Activated CD8-positive, alpha-beta T cell treated with anti-CD3 and anti-CD28 coated beads, Interleukin-2, amount 10 ng/mL, durations not matched to agents 7 days and 5 days (primary cell): ENCODE results near the gene TAS1R3. TPM values are rescaled to one million over a fixed set of nuclear protein-coding genes. Genes with fewer than 3 reads are reported as not detected.
"Not testable (repeated sequence)": the region's sequence is repeated elsewhere in the genome, so short reads cannot be mapped to it uniquely, and the experiment has no call there.

Experiments used
- ATAC-seq: fragments of 150-1000 bp; cut with Tn5 transposase; one replicate; pipeline ENCODE4 v1.10.0; 2021; ENCODE audit warnings: moderate library complexity
- CTCF ChIA-PET: fragments of 350-600 bp; sonication (Branson Sonifier 250); formaldehyde crosslinking; loops from one replicate; lab custom pipeline; 2021; ENCODE audit warnings: antibody characterized with exemption; lab: Charles Lee
- POLR2A ChIA-PET: fragments of 350-600 bp; sonication (Branson Sonifier 250); formaldehyde crosslinking; loops from one replicate; lab custom pipeline; 2021; ENCODE audit warnings: antibody characterized with exemption; lab: Charles Lee
- DNase-seq: peaks from one replicate; pipeline ENCODE4 v3.0.0-alpha.2; 2020
- H3K27ac Mint-ChIP-seq: one replicate; pipeline ENCODE4 v1.8.0; 2021; ENCODE audit warnings: mild to moderate bottlenecking, mixed read lengths
- H3K27me3 Mint-ChIP-seq: one replicate; pipeline ENCODE4 v1.8.0; 2021; ENCODE audit warnings: low read depth, mixed read lengths
- H3K36me3 Mint-ChIP-seq: one replicate; pipeline ENCODE4 v1.8.0; 2021; ENCODE audit warnings: low read depth, mixed read lengths
- H3K4me1 Mint-ChIP-seq: one replicate; pipeline ENCODE4 v1.8.0; 2021; ENCODE audit warnings: low read depth, mixed read lengths
- H3K4me3 Mint-ChIP-seq: one replicate; pipeline ENCODE4 v1.8.0; 2021; ENCODE audit warnings: mild to moderate bottlenecking, mixed read lengths
- H3K9me3 Mint-ChIP-seq: one replicate; pipeline ENCODE4 v1.8.0; 2022; ENCODE audit warnings: mixed read lengths; ENCODE audit not compliant: insufficient read depth
- total RNA-seq, 2 experiments: library from RNA; stranded (reverse); gene quantifications; one replicate each; pipeline ENCODE4 v1.2.3, GENCODE V29; 2021

The TAS1R3 gene
- total RNA-seq, 2 experiments from 2014 or later = 0.78 to 1.2 TPM

DNA sequence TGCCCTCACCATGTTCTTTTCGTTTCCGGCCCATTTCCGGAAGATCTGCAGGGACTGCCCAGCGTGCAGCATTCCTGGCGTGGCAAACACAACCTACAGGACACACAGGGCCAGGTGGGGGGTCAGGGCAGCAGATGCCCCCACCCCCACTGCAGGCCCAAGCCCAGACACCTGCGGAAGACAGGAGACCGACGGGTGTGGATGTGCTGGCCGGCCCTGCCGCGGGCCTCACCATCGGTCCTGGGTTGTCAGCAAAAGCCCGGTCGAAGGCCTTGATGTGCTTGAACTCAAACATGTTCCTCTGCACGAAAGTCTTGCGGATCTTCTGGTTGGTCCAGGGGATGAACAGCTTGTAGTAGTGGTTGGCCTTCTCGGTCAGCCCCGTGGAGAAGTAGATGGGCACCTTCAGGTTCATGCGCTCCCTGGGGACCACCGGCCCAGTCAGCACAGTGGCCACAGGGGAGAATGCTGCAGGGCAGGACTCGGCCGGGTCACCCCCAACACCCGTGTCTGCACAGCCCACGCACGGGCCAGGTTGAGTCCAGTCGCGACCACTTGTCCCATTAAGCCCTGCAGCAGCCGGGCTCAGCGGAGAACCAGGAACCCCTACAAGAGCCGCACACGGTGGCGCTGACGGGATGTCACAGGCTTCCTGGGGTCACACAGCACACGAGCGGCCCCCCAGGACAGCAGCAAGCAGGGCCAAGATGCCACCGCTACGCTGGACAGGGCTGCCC lies 17.4 kb upstream of the TAS1R3 start:
- ATAC-seq = no peak
- no peak overlapping the region for H3K27ac Mint-ChIP-seq
- CTCF ChIA-PET = interaction anchor here (1.3 kb wide), 1 partner anchor 192 kb away, joined by 7 read pairs; no protein-coding TSS in a partner anchor
- H3K4me3 Mint-ChIP-seq = no peak overlapping the region
- no peaks in the 10 kb centered on the region for H3K27me3 Mint-ChIP-seq
- no peaks in the 10 kb centered on the region for H3K9me3 Mint-ChIP-seq
- DNase-seq = no peak
- POLR2A ChIA-PET = interaction anchor here (0.6 kb wide), 1 partner anchor 23 kb away, joined by 4 read pairs; no protein-coding TSS in a partner anchor
- H3K36me3 Mint-ChIP-seq = peaks cover 33% of the 10 kb centered on the region
- peaks cover 5% of the 10 kb centered on the region for H3K4me1 Mint-ChIP-seq

DNA sequence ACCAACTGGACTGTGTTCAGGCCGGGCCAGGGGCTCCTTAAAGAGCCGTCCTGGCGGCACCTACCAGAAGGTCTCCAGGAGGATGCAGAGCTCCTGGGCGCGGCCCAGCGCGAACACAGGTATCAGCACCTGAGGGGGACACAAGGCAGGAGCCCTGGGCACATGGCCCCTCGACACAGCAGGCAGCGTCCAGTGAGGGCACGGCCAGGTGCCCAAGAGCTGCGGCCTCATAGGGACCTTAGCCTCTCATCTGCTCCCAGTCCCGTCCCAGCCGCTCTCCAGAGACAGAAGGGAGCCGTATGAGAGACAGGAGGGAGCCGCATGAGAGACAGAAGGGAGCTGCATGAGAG lies 16.9 kb upstream of the TAS1R3 start:
- no peak overlapping the region for H3K4me3 Mint-ChIP-seq
- H3K9me3 Mint-ChIP-seq = no peaks in the 10 kb centered on the region
- ChIA-PET POLR2A (interaction anchor here (0.6 kb wide), 1 partner anchor 22 kb away, joined by 4 read pairs; no protein-coding TSS in a partner anchor), CTCF (no interaction called here)
- DNase-seq = no peak
- H3K36me3 Mint-ChIP-seq = peaks cover 35% of the 10 kb centered on the region
- H3K27ac Mint-ChIP-seq = no peak overlapping the region
- ATAC-seq = no peak
- H3K27me3 Mint-ChIP-seq = no peaks in the 10 kb centered on the region
- peaks cover 5% of the 10 kb centered on the region for H3K4me1 Mint-ChIP-seq

DNA sequence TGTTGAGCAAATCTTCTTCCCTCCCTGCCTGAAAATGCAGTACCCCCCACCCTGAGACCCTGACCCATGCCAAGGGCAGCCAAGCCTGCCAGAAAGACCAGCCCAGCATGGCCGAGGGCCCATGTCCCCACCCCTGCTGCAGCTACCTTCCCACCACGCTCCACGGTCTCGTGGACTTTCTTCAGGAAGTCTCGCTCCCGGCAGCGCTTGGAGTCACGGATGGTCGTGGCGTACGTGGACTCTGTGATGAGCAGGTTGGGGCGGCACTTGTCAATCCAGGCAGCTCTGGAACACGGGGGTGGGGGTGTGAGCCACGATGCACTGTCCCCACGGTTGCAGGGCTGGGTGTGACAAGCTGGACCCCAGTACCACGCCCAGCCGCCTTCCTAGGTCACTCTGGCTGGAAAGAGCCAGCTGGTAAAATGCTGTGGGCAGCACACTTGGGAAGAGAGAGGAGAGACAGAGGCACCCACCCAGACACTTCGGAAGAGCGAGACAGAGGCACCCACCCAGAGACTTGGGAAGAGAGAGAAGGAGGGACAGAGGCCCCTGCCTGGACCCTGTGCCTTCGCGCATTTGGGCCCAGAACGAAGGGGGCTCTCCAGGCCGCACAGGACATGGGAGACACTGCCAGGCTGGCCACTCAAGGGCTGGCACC lies 16.3 kb upstream of the TAS1R3 start:
- peaks cover 5% of the 10 kb centered on the region for H3K4me1 Mint-ChIP-seq
- no peak overlapping the region for H3K4me3 Mint-ChIP-seq
- ATAC-seq = no peak
- no peaks in the 10 kb centered on the region for H3K9me3 Mint-ChIP-seq
- peaks cover 39% of the 10 kb centered on the region for H3K36me3 Mint-ChIP-seq
- DNase-seq = no peak
- H3K27ac Mint-ChIP-seq = no peak overlapping the region
- ChIA-PET CTCF (no interaction called here), POLR2A (interaction anchor here (0.6 kb wide), 1 partner anchor 22 kb away, joined by 4 read pairs; no protein-coding TSS in a partner anchor)
- H3K27me3 Mint-ChIP-seq = no peaks in the 10 kb centered on the region

DNA sequence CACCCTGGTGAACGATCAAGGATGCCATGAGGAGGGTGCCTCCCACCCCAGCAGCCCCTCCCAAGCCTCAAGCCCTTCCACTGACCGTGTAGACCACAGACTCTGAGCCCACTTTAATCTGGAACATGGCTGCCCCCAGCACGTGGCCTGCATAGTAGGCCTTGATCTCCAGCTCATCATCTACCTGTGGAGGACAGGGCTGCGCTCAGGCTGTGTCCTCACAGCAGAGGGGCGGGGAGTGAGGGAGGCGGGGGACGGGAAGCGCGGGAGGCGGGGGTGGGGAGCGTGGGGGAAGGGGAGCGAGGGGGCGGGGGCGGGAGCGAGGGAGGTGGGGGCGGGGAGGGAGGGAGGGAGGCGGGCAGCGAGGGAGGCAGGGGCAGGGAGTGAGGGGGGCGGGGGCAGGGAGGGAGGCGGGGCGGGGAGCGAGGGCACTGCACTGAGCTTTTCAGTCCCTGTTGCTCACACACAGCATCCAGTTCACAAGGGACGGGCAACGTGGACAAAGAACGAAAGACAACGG lies 15.6 kb upstream of the TAS1R3 start:
- Mint-ChIP-seq H3K27me3 (no peaks in the 10 kb centered on the region), H3K9me3 (no peaks in the 10 kb centered on the region), H3K4me3 (no peak overlapping the region), H3K27ac (no peak overlapping the region), H3K36me3 (peaks cover 37% of the 10 kb centered on the region), H3K4me1 (peaks cover 3% of the 10 kb centered on the region)
- DNase-seq (no peak), ATAC-seq (no peak)
- CTCF ChIA-PET = no interaction called here
- POLR2A ChIA-PET = no interaction called here

DNA sequence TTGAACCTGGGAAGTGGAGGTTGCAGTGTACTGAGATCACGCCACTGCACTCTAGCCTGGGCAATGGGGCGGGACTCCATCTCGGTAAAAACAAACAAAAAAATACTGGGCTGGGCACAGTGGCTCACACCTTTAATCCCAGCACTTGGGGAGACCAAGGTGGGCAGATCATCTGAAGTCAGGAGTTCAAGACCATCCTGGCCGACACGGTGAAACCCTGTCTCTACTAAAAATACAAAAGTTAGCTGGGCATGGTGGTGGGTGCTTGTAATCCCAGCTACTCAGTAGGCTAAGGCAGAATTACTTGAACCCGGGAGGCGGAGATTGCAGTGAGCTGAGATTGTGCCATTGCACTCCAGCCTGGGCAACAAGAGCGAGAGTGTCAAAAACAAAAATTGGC lies 14.9 kb upstream of the TAS1R3 start:
- H3K4me3 Mint-ChIP-seq = not testable (repeated sequence)

DNA sequence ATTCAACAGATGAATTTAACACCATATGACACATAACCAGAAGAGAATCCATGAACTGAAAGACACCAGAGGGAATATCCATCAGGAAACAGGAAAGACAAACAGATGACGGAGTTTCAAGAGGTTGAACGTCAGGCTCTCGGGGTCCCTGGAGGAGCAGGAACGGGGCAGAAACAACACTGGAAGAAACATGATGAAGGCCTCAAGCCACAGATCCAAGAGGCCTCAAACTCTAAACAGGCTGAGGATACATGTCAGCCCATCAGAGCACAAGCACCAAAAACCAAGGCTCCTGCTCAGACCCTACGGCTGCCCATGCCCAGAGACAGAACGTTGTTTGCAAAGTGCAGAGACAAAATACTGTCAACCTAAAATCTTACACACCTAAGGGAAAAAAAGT lies 13.7 kb upstream of the TAS1R3 start:
- ChIA-PET CTCF (no interaction called here), POLR2A (no interaction called here)
- Mint-ChIP-seq H3K4me1 (peaks cover 12% of the 10 kb centered on the region), H3K4me3 (no peak overlapping the region), H3K27ac (no peak overlapping the region), H3K27me3 (no peaks in the 10 kb centered on the region), H3K36me3 (peaks cover 36% of the 10 kb centered on the region), H3K9me3 (no peaks in the 10 kb centered on the region)
- DNase-seq = no peak
- ATAC-seq = no peak

More for the DNA sequence above, 14.9 kb upstream of the TAS1R3 start:
- H3K27me3 Mint-ChIP-seq, CTCF ChIA-PET, ATAC-seq, DNase-seq, H3K4me1 Mint-ChIP-seq, H3K27ac Mint-ChIP-seq, H3K9me3 Mint-ChIP-seq: not testable (repeated sequence)
- peaks cover 33% of the 10 kb centered on the region for H3K36me3 Mint-ChIP-seq
- POLR2A ChIA-PET = interaction anchor here (0.6 kb wide), 1 partner anchor 344 kb away, joined by 3 read pairs; no protein-coding TSS in a partner anchor

DNA sequence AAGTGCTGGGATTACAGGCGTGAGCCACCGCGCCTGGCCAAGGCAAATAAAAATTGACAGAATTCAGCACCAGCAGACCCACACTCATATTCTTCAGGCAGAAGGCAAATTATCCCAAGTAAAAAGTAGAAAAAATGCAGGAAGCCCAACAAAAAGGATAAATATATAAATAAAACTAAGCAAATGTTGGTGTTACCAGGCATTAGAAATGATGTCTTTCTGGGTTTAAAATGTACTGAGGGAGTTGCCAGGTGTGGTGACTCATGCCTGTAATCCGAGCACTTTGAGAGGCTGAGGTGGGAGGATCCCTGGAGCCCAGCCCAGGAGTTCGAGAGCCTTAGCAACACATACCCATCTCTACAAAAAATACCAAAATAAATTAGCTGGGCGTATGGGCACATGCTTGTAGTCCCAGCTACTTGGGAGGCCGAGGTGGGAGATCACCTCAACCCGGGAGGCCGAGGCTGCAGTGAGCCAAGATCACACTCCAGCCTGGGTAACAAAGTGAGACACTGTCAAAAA lies 12.9 kb upstream of the TAS1R3 start:
- DNase-seq (no peak), ATAC-seq (no peak)
- Mint-ChIP-seq H3K27ac (no peak overlapping the region), H3K9me3 (no peaks in the 10 kb centered on the region), H3K27me3 (no peaks in the 10 kb centered on the region), H3K4me1 (peaks cover 18% of the 10 kb centered on the region), H3K4me3 (no peak overlapping the region), H3K36me3 (peaks cover 32% of the 10 kb centered on the region)
- POLR2A ChIA-PET = no interaction called here
- CTCF ChIA-PET = no interaction called here

DNA sequence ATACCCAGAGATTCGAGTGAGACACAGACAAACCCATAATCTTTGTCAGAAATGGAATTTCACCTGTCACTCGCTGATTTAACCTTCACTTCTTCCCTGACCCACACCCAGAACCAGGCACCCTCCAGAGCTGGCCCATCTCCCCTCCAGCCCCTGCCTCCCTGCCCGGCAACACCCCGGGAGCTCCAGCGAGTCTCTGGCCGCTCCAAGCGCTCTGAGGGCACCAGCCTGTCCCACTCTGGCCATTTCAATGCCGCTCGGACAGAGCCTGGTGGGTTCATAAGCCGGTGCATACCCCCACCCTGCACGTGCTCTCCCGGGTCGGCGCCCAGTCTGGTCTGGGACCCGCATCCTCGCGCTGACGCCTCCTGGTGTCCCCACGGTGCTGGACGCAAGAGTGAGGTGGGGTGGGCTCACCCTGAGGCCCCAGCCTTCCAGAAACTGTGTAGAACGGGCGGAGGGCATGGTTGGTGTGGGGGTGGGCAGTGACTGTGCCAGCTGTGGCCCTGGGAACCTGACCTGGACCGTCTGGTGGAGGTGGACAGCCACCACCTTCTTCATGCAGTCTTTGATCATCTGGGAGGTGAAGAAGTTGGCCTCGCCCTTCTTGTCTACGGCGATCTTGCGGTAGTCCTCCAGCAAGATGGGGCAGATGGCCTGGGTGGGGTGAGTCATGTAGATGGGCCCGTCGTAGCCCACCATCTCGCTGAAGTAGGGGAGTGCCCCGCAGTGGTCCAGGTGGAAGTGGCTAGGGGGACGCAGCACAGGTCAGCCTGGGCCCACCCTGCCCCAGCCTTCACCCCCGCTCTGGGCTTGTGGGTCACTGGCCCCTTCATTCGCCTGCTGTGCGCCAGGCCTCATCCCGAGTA lies 12.1 kb upstream of the TAS1R3 start:
- CTCF ChIA-PET = no interaction called here
- DNase-seq = no peak
- H3K27ac Mint-ChIP-seq = no peak overlapping the region
- no peaks in the 10 kb centered on the region for H3K9me3 Mint-ChIP-seq
- no peak overlapping the region for H3K4me3 Mint-ChIP-seq
- POLR2A ChIA-PET = no interaction called here
- ATAC-seq = no peak
- peaks cover 28% of the 10 kb centered on the region for H3K36me3 Mint-ChIP-seq
- H3K4me1 Mint-ChIP-seq = peaks cover 23% of the 10 kb centered on the region
- no peaks in the 10 kb centered on the region for H3K27me3 Mint-ChIP-seq

DNA sequence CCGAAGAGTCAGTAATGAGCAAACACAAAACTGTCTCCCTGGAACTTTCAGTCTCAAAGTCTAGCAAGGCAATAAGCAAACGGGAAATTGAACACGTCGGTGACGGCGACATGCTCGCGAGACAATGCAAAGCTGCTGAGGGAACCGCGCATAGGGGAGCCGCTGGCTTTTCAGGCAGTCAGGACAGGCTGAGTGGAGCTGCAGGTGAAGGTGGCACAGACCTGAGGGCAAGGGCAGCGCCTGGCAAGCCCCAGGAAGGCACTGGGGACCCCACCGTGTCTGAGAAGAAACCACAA lies 11.5 kb upstream of the TAS1R3 start:
- peaks cover 24% of the 10 kb centered on the region for H3K4me1 Mint-ChIP-seq
- H3K9me3 Mint-ChIP-seq = no peaks in the 10 kb centered on the region
- no peaks in the 10 kb centered on the region for H3K27me3 Mint-ChIP-seq
- DNase-seq (no peak), ATAC-seq (no peak)
- peaks cover 28% of the 10 kb centered on the region for H3K36me3 Mint-ChIP-seq
- ChIA-PET POLR2A (no interaction called here), CTCF (no interaction called here)
- no peak overlapping the region for H3K27ac Mint-ChIP-seq
- H3K4me3 Mint-ChIP-seq = no peak overlapping the region

DNA sequence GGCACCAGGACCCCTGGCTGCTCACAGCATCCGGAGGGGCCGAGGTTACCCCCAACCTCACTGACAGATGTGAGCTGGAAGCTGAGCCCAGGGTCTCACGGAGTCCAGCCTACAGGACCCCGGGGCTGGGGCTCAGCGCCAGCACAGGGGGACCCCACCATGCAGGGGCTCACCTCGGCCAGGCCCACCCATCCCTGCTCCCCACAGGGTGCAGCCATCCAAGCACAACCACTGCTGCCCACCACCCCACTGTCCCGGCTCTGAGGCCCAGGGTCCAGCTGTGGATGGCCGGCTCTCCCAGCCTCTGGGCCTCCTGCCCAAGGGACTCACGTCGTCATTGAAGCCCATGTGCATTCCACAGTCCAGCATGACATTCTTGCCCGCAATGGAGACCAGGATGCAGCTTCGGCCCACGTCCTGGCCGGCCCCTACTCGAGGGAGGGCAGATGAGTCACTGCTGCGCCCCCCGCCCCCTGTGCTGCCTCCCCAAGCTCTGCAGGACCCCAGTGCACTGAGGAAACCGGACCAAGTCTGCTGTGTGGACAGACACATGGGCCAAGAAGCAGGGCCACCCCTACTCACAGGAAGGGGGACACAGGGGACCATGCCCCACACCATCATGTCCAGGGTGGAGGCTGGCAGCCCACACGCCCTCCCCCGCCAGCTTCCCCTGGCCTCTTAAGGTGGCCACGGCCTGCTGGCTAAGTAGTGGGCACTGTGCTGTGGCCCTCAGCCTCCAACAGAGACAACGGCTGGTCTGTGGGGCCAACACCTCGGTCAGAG lies 10.2 kb upstream of the TAS1R3 start:
- no peaks in the 10 kb centered on the region for H3K9me3 Mint-ChIP-seq
- CTCF ChIA-PET = no interaction called here

DNA sequence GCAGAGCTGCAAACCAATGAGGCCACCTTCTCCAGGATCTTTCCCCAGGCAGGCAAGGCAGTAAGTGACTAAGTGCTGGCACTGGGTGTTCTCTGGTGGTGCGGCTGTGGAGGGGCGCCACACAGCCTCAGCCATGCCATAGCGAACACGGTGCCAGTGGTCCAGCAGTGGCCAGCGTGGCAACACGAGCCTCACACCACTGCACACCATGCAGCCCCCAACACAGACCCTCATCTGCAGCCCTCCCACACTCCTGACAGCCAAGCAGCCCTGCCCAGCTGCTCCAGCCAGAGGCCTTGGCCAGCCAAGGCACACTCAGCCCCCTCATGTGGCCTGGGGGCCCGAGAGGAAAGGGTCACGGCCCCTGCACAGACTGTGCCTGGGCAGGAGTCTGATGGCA lies 9.6 kb upstream of the TAS1R3 start:
- H3K9me3 Mint-ChIP-seq = no peaks in the 10 kb centered on the region

More for the DNA sequence above, 10.2 kb upstream of the TAS1R3 start:
- H3K27ac Mint-ChIP-seq = no peak overlapping the region
- POLR2A ChIA-PET = interaction anchor here (1.0 kb wide), 1 partner anchor 9 kb away, joined by 4 read pairs; no protein-coding TSS in a partner anchor
- H3K4me3 Mint-ChIP-seq = no peak overlapping the region
- no peaks in the 10 kb centered on the region for H3K27me3 Mint-ChIP-seq
- H3K4me1 Mint-ChIP-seq = peaks cover 28% of the 10 kb centered on the region
- ATAC-seq (no peak), DNase-seq (no peak)
- peaks cover 23% of the 10 kb centered on the region for H3K36me3 Mint-ChIP-seq

More for the DNA sequence above, 9.6 kb upstream of the TAS1R3 start:
- Mint-ChIP-seq H3K36me3 (peaks cover 19% of the 10 kb centered on the region), H3K27ac (peak overlapping the region; percentile 30), H3K27me3 (no peaks in the 10 kb centered on the region), H3K4me3 (no peak overlapping the region), H3K4me1 (peaks cover 35% of the 10 kb centered on the region)
- ATAC-seq (no peak), DNase-seq (no peak)
- CTCF ChIA-PET = no interaction called here
- POLR2A ChIA-PET = interaction anchor here (1.0 kb wide), 1 partner anchor 10 kb away, joined by 4 read pairs; no protein-coding TSS in a partner anchor
